ENCODE data around the gene MXI1.

Gene MXI1

DNA sequence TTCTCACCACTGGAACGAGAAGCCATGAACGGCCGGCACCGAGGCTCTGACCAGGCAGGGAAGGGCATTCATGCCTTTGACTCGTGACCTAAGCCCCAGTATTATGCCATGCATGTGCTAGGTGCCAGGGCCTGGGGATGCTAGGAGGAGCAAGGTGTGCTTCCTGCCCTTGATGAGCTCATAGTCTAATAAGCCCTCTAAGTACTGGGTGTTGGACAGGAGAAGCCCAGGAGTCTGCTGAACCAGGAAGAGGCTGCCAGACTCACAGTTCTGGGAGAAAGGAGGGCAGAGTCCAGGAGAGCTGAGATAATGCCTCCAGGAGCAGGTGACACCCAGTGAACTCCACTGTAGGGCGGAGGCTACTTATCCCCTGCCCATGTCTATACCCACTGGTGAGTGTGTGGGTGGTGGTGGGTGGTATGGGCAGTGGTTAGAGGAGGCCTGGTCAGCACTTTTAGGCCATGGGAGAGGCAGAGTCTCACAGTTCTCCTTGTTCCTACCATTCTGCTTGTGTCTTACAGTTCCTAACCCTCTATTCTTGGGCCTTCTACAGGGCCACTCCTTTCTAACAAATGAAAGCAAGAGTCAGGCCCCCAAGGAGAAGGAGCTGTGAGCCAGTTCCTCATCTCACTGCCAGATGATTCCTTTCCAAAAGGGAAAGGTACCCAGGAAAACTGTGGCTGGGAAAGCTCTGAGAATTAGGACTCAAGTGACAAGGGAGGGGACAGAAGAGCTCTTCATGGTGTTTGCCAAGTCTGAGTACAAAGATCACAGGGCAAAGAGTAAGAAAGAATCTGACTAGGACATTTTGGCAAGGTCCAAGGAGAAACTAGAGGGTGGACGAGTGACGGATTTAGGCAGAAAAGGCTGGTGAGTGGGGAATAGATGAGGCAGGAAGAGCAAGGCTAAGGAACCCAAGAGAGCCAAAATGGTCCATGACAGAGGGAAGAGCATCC is 3.6 kb upstream of the MXI1 start:
- peaks cover 11 to 22% of the 10 kb centered on the region in 2 donors for H3K4me1 Mint-ChIP-seq
- no peak for DNase-seq
- no peak for ATAC-seq (replicated peaks)
- no peak overlapping the region for H3K4me3 Mint-ChIP-seq
- H3K27me3 Mint-ChIP-seq: peaks cover 20 to 42% of the 10 kb centered on the region in 2 donors
- no peaks in the 10 kb centered on the region for H3K36me3 Mint-ChIP-seq
- no peaks in the 10 kb centered on the region for H3K9me3 Mint-ChIP-seq
- no peak overlapping the region for H3K27ac Mint-ChIP-seq

DNA sequence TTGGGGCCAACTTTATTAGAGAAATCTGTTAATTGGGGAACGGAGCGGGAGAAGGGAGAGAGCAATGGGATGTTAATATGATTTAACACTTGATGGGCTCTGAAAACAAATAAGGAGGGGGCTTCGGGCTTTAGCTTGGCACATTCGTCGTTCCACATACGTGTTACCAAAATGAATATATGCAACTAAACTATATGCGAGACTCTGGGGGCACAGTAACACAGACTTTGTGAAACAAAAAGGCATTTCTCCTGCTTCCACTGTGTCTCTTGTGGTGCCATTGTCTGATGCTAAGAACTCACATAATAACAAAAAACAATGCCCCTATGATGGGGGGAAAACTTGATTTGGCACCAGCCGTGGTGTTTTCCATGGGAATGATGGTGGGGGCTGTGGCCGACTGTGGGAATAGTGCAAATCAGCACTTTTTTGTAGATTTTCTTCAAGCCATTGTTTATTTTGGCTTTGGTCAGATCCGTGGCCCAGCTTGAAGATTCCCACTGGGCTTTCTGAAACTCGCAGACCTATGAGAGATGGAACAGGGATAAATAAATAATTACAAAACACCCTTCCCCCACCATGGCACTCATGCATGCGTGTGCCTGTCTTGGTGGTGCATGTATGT is 2.2 kb upstream of the MXI1 start:
- ATAC-seq (replicated peaks): no peak
- Mint-ChIP-seq H3K27me3 (peaks cover 14 to 36% of the 10 kb centered on the region in 2 donors), H3K27ac (no peak overlapping the region), H3K4me1 (peaks cover 17 to 30% of the 10 kb centered on the region in 2 donors), H3K36me3 (no peaks in the 10 kb centered on the region), H3K4me3 (no peak overlapping the region), H3K9me3 (no peaks in the 10 kb centered on the region)
- no peak for DNase-seq

- H3K4me3 Mint-ChIP-seq: peak overlapping the region; percentile 94
- peak overlapping the region; percentile 85 for H3K27ac Mint-ChIP-seq
- peaks cover 0 to 3% of the 10 kb centered on the region in 2 donors for H3K36me3 Mint-ChIP-seq
- H3K27me3 Mint-ChIP-seq: peaks cover 5 to 20% of the 10 kb centered on the region in 2 donors
- peak; percentile 22 for DNase-seq
- no peaks in the 10 kb centered on the region for H3K9me3 Mint-ChIP-seq
- ATAC-seq (replicated peaks): peak; percentile 5 to 13
- H3K4me1 Mint-ChIP-seq: peaks cover 30 to 55% of the 10 kb centered on the region in 2 donors
Measured at GRCh38 chr10:110207805-110208613, 604 bp downstream of the MXI1 start.

- Mint-ChIP-seq H3K27ac (peak overlapping the region; percentile 85), H3K36me3 (peaks cover 0 to 3% of the 10 kb centered on the region in 2 donors), H3K4me1 (peaks cover 33 to 55% of the 10 kb centered on the region in 2 donors), H3K4me3 (peak overlapping the region; percentile 94), H3K9me3 (no peaks in the 10 kb centered on the region), H3K27me3 (peaks cover 0 to 17% of the 10 kb centered on the region in 2 donors)
- DNase-seq: no peak
- ATAC-seq (replicated peaks): no peak
Measured at GRCh38 chr10:110208614-110209453, 1.4 kb downstream of the MXI1 start.

- peak overlapping the region; percentile 94 for H3K4me3 Mint-ChIP-seq
- peaks cover 0 to 3% of the 10 kb centered on the region in 2 donors for H3K36me3 Mint-ChIP-seq
- peak; percentile 33 for DNase-seq
- H3K27ac Mint-ChIP-seq: peak overlapping the region; percentile 82
- peaks cover 33 to 55% of the 10 kb centered on the region in 2 donors for H3K4me1 Mint-ChIP-seq
- no peaks in the 10 kb centered on the region for H3K9me3 Mint-ChIP-seq
- H3K27me3 Mint-ChIP-seq: peaks cover 0 to 11% of the 10 kb centered on the region in 2 donors
- ATAC-seq (replicated peaks): no peak
Measured at GRCh38 chr10:110209454-110209925, 2.1 kb downstream of the MXI1 start.

DNA sequence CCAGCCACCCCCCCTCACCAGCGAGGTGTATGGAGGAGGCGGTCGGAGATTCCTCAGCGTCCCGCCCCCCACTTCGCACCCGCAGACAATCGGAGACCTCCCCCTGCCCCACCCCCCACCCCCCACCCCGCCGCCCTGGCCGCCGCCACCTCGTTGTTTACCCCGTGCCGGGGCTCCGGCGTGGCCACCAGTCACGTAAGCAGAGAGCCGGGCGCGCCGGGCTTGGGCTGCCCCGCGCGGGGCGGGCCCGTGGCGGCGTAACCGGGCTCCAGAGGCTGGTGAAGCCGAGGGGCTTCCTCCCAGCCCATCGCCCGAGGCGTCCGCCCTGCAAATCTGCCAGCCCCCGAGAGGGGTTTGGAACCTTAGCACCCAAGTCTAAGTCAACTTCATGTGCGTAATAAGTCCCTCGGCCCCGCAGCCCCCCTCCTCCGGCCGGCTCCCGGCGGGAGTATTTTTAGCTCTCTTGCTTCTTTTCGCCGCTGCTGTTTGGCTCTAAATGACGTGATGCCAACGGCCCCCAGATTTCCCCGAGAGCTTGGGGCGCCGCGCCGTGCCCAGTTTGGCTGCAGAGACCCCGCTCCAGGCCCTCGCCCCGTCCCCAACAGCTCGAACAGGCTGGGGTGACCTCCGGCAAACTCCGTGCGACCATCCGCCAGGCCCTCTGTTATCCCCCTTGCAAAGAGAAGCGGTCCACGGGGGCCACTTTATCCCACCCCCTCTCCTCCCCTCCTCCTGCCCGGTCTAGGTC is 2.7 kb downstream of the MXI1 start:
- Mint-ChIP-seq H3K4me3 (peak overlapping the region; percentile 94), H3K4me1 (peaks cover 33 to 55% of the 10 kb centered on the region in 2 donors), H3K36me3 (peaks cover 0 to 3% of the 10 kb centered on the region in 2 donors)

DNA sequence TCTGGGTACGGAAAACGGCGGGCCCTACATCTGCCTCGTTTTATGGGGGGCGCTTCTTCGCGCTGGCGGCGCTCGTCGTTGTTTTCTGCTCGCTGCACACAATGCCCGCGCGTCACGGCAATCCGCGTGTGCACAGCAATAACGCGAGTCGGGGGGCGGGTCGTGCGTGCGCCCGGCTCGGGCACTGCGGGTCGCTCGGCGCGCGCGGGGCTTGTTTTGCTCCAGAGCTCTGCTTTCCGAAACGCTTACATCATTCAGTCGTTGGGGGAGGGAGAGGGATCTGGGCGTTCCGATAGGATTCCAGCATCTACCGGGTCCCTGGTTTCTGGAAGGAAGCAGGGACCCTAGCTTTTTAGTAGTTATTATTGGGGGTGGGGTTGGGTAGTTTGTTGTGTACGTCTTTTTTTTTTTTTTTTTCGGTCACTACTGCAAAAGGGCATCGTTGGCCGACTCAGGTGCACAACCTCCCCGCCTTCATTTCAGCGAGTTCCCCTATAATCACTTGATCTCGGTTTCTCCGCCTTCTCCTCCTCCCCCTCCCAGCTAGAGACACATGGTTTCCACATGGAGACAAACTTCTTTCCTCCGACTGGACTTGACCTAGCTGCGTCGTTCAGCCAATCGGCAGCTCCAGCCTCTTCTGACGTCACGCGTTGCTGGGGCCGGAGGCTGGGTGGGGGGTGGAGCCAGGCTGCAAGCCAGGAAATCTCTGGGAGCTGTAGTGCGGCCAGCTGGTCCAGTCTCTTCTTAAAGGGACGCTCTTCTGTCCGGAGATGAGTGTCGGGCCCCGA is 3.5 kb downstream of the MXI1 start:
- Mint-ChIP-seq H3K4me1 (peaks cover 33 to 55% of the 10 kb centered on the region in 2 donors), H3K4me3 (peak overlapping the region; percentile 94), H3K9me3 (no peaks in the 10 kb centered on the region), H3K36me3 (peaks cover 0 to 3% of the 10 kb centered on the region in 2 donors), H3K27me3 (peaks cover 0 to 11% of the 10 kb centered on the region in 2 donors), H3K27ac (peak overlapping the region; percentile 96)
- ATAC-seq (replicated peaks): peak; percentile 75 to 82
- DNase-seq: peak; percentile 91

More for the DNA sequence above, 2.7 kb downstream of the MXI1 start:
- ATAC-seq (replicated peaks) (no peak), DNase-seq (no peak)
- Mint-ChIP-seq H3K27ac (peak overlapping the region; percentile 96), H3K27me3 (peaks cover 0 to 11% of the 10 kb centered on the region in 2 donors), H3K9me3 (no peaks in the 10 kb centered on the region)

DNA sequence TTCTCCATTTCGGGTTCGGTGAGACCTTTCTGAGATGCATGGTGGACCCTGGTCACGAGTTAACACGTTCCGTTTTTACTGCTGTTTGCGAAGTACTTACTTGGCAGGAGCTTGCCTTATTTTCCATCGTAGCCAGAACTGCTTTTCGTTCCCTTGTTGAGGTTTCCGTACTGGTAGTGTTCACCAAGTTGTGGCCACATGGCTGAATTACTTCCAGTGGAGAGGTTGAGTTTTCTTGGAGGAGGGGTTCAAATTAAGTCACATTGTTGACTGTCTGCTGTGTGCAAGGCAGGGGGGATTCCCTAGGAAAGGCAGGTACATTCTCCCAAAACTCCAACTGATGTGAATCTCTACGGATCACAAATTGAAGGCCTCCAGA is 4.0 kb downstream of the MXI1 start:
- Mint-ChIP-seq H3K4me3 (peak overlapping the region; percentile 94), H3K9me3 (no peaks in the 10 kb centered on the region), H3K27me3 (peaks cover 0 to 6% of the 10 kb centered on the region in 2 donors), H3K4me1 (peaks cover 29 to 50% of the 10 kb centered on the region in 2 donors), H3K36me3 (peaks cover 0 to 3% of the 10 kb centered on the region in 2 donors), H3K27ac (peak overlapping the region; percentile 96)
- ATAC-seq (replicated peaks) (peak; percentile 2 to 4), DNase-seq (no peak)

DNA sequence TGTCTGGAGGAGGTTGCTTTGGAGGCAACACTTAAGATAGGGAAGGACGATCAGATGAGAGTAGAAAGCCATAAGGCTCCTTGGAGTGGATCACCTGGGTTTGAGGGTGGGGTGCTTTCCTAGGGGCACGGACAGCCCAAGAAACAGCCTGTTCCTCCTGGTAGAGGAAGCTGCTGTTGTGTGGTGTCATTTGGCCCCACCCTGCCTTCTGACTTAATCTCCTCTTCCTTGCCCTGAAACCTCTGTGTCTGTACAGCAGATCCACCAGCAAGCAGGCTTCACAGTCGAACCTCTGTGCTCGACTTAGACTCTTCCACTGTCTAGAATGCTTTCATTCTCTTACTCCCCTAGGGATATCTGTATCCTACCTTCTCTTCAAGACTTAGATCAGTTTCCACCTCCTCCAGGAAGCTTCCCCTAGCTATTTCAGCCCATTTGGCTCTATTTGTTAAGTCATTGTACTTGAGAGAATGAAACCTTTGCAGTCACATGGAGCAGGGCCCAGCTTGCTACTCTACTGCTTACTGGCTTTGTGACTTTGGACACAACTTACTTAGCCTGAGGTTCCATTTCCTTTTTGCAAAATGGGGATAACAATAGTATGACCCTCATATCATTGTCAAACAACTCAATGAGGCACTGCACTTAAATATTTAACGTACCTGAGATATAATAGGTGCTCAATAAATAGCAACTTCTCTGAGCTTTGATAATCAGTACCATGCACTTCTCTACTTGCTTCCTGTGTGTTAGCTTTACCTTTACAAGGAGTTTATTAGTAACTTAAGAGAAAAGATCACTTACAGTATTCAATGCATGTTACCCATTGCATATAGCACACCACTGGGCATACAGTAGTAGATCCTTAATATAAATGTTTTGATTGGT is 5.0 kb downstream of the MXI1 start:
- peaks cover 0 to 3% of the 10 kb centered on the region in 2 donors for H3K36me3 Mint-ChIP-seq
- no peak for DNase-seq
- H3K9me3 Mint-ChIP-seq: no peaks in the 10 kb centered on the region
- peaks cover 0 to 6% of the 10 kb centered on the region in 2 donors for H3K27me3 Mint-ChIP-seq
- no peak for ATAC-seq (replicated peaks)
- H3K4me3 Mint-ChIP-seq: peak overlapping the region; percentile 20 to 94
- H3K27ac Mint-ChIP-seq: peak overlapping the region; percentile 26
- peaks cover 22 to 41% of the 10 kb centered on the region in 2 donors for H3K4me1 Mint-ChIP-seq

DNA sequence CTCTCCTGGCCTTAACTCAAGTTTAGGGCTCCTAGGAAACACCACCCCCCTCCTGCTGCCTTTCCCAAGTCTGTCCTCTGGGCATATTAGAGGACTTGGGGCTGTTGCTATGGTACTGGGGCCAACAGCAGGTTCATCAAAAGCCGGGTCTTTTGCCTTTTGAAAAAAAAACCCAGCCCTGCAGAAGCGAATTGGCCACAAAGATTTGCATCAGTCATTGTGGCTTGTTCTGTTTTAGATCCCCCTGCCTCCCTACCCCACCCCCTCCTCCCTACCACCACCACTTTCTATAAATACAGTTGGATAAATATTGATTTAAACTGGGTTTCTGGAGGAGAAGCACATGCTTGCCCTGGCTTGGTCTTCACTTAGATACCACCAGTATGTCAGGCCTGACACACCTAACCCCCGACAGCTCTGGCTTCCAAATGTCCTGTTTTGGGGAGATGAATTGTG is 7.0 kb downstream of the MXI1 start:
- Mint-ChIP-seq H3K27me3 (peaks cover 0 to 6% of the 10 kb centered on the region in 2 donors), H3K4me3 (no peak overlapping the region), H3K9me3 (no peaks in the 10 kb centered on the region), H3K36me3 (peaks cover 0 to 3% of the 10 kb centered on the region in 2 donors), H3K4me1 (peaks cover 21 to 30% of the 10 kb centered on the region in 2 donors), H3K27ac (no peak overlapping the region)
- ATAC-seq (replicated peaks) (no peak), DNase-seq (no peak)

Data from stimulated activated naive B cell treated with anti-CD40 and anti-IgM and Interleukin-4, amounts not matched to agents 10 μg/mL and 1 μg/mL and 100 μg/mL, for 72 hours (primary cell).